HG02588 (cell line): Measurements from ENCODE around the gene BSPRY.
A peak's percentile ranks its signal among the peaks of the same experiment; 100 is the strongest.
"Not testable (repeated sequence)": the region's sequence is repeated elsewhere in the genome, so short reads cannot be mapped to it uniquely, and the experiment has no call there.

Experiments
- ATAC-seq: cut with Tn5 transposase; IDR thresholded peaks from one replicate; pipeline ENCODE4 v1.9.1; 2021; ENCODE audit warnings: mild to moderate bottlenecking, moderate library complexity; ENCODE audit not compliant: unreplicated experiment

Gene BSPRY

DNA sequence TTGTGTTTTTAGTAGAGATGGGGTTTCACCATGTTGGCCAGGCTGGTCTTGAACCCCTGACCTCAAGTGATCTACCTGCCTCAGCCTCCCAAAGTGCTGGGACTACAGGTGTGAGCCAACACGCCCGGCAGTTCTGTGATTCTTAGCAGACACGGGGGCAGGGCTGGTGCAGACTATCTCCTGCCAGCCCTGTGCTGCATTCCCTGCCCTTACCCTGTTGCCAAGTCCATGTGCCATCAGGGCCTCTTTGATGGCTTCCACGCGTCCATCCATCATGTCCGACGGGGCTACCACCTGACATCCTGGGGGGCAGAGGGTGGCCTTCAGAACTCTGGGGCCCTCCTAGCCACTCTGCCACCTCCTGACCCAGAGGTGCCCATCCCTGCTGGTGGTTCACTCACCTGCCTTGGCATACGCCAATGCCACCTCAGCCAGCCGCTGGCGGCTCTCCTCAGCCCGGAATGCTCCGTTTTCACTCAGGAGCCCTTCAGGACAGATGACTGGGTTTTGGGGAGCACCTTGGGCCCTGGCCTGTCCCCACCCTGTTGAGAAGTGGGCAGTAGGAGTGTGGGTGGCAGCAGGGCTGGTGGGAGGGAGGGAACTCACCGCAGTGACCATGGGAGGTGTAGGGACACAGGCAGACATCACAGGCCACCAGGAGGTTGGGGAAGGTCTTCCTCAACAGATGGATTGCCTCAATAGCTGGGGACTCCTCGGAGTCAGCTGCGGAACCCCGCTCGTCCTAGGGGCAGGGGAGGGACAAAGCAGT, 41.0 kb downstream of the BSPRY start:
- no peak for ATAC-seq

DNA sequence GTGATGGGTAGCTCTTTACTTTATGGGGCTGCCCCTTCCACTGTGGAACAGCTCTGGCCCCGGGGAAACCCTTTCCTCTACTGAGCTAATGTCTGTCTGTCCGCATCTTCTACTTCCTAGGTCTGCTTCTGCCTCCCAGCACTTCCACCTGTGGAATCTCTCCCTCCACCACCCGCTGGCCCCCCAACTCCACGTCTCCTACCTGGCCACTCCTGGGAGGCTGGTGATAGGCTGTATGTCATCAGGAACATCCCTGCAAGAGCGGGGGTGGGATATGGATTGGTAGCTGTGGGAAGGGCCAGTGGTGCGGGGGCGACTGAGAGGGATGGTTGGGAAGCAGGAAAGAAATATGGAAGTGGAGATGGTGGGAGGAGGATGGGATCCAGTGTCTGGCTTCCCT, 42.6 kb downstream of the BSPRY start:
- ATAC-seq = no peak

DNA sequence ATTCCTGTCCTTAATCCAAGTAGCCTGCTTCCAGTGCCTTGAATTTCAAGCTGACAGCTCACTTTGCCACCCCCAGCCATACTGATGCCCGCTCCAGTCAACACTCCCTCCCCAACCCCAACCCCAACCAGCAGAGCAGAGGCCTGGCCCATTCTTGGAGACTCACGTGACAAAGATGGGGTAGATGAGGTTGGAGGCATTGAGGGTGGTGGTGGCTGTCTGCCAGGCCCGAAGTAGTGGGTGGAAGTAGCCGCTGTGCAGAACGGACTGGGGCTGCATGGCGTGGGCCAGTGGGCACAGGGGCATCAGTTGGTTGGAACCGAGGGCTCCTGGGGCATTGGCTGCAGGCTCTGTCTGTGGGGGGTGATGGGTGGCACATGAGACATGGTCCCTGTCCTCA, 43.9 kb downstream of the BSPRY start:
- ATAC-seq = no peak

DNA sequence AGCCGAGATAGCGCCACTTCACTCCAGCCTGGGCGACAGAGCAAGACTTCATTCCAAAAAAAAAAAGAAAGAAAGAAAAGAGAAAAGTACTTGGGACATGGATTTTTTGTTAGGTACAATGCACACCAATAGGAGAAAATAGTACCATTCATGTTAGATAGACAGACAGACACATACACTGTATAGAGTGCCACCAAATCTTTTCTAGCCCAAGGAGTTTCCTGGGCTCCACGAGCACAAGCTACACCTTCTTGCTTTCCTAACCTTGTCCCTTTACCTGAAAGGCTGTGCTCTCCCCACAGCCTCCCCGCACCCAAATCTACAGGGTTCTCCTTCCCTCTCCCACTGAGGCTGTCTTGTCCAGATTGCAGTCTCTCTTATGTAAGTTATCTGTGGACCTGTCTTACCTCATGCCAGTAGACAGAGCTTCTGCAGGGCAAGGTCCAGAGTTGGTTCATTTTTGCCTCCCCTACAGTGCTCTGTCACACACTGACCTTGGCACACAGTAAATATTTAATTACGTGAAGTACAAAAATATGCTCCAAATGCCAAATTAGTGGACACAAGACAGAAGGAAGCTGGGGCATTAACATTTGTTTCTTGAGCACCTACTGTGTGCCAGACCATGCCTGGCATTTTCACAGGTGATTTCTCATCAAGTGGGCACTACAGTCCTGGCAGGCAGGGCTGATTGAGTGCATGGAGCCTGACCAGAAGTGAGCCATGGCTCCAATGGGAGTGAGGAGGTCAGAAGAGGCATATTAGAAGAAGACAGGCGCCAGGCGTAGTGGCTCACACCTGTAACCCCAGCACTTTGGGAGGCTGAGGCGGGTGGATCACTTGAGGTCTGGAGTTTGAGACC, 45.9 kb downstream of the BSPRY start:
- no peak for ATAC-seq

DNA sequence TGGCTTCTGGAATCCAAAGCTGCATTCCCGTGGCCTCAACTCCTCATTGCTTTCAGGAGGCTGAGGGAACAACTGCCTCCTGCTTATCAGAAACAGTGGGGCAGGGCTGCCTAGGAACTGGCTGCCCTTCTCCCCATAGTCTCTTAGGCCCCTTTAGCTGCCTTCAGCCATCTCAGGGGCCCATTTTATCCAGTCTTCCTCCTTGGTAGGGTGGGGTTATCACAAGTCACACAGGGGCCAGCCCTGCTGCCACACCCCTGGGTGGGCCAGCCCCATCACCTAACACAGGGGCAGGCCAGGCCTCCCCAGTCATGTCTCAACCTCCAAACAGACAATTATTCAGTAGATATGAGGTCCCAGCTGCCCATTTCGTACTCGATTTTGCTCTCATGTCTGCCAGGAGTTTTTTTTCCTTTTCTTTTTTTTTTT, 47.9 kb downstream of the BSPRY start:
- no peak for ATAC-seq

DNA sequence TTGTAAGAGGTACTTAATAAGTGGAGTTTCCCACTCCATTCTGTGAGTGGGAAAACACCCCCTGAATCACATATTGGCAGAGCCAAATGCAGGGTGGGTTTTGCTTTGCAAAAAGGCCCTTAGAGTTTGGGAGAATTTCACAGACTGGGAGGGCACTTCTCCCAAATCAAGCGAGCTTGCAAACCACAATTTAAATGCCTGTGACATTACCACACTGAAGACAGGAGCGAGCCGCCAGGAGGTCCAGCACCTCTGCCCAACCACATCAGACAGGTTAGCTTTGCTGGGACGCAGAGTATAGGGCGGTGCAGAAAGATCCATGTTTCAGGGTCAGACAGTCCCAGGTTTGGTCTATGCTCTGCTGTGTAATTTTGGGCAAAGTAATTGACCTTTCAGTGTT, 49.5 kb downstream of the BSPRY start:
- no peak for ATAC-seq

DNA sequence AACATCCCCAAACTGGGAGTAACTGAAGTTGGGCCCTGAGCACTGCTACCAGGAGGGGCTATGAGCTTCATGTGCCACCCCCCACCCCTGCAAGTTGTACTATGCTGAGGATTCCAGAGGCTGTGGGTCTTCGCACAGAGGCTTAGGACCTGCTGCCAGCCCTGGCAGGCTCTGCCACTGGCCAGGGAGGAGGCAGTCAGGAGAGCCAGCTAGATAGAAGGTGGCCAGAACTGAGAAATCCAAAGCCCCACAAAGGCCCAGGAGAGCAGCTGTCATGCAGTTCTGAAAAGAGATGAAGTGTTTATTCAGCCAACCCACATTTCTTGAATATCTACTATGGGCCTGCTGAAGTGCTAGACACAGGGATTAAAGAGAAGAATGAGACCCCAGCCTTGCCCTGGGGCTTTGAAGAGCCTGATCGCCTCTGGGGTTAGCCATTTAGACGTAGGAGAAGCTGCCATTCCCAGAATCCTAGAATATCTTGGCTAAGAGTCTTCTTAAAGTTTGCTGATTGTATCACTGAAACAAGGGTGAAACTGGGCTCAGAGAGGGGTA, 50.4 kb downstream of the BSPRY start:
- no peak for ATAC-seq

DNA sequence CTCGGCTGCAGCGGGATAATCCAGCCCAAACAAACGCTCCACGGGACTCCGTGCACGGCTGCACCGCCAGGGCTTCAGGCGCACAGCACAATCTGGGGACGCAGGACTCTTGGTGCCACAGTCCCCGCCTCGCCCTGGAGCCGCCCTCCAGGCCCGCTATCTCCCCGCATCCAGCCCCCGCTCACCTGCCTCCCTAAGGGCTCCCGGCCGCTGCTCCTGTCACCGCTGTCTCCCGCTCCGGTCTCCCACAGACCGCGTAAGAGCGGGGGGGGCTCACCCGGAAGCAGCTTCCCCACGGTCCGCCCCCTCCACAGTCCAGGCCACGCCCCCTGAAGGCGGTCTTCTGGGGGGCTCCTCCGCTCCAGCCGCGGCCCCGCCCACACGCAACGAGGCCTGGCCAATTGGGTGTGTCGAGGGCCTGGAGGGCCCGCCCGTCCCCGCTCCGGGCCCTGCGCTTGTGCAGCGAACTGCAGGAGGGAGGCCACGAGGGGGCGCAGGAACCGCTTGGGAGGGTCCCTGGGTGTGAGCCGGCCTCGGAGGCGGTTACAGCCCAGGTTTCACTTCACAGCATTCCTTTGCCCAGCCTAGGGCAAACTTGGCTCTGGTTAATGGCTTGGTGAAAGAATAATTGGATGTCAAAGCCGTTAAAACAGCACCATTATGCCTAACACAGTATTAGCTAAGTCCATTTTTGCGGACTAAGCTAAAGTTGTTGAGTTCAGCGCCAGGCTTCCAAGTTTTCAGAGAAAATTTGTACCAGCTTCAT, 51.9 kb downstream of the BSPRY start, which contains the start of gene ALAD:
Gene ALAD (minus strand): TSS at position 258 of the 766 bp plus-strand sequence. CDS start 7,725 bp downstream, outside the sequence.
- ATAC-seq = peak; percentile 99

DNA sequence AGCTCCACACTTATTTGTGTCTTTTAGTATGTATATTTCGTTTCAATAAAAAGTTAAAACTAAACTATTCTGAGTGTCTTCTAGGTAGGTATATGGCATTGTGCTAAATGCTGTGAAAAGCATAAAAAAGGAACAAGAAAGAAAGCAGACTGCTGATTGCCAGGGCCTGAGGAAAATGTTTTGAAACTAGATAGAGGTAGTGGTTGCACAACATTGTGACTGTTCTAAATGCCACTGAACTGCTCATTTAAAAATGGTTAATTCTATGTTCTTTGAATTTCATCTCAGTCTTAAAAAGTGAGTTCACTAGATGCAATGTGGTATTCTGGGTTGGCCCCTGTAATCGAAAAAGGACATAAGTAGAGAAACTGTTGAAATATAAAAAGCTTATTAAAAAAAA, 54.3 kb downstream of the BSPRY start:
- ATAC-seq = no peak

DNA sequence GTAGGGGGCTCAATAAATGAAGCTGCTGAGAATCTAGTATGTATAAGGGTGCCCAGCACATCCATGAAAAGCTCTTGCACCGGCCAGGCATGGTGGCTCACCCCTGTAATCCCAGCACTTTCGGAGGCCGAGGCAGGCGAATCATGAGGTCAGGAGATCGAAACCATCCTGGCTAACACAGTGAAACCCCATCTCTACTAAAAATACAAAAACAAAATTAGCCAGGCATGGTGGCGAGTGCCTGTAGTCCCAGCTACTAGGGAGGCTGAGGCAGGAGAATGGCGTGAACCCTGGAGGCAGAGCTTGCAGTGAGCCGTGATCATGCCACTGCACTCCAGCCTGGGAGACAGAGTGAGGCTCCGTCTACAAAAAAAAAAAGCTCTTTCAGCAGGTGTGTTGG, 57.0 kb downstream of the BSPRY start:
- not testable (repeated sequence) for ATAC-seq

DNA sequence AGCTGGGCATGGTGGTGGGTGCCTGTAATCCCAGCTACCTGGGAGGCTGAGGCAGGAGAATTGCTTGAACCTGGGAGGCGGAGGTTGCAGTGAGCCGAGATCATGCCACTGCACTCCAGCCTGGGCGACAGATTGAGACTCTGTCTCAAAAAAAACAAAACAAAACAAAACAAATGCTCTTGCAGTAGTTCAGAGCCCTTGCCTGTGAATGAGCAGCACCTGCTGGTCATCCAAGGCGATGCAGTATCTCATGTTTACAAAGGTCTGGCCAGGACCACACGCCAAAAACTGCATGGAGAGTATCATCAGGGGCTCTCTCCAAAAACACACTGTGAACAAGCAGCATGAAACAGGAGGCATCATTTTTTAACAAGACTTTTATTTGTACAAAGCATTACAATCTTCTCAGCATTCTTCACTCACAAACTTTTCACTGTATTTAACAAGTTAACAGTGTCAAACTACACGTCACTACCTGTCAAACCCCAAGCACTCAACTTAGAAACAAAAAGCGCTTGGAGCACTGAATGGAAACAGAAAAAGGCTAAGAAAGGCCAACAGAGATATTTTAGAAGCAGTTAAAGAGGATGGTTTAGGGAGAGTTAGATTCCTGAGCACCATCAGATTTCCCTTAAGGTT, 57.7 kb downstream of the BSPRY start:
- not testable (repeated sequence) for ATAC-seq

DNA sequence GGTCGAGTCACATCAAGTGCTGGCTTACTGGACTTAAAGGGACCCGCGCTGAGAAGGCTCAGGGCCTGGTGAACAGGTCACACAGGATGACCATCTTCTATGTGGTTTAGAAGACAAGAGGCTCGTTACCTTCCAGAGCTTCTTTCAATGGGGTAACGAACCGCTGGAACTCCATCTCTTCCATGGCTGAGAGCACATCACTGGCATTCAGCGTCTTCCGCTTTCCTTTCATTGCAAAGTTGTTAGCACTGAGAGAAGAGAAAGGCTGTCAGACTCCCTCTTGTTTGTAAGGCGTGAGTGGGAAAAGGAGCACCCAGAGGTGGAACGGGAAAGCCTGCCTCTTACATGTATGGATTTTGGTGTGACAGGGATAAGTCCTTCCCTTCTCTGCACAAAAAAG, 60.1 kb downstream of the BSPRY start:
- ATAC-seq = no peak

DNA sequence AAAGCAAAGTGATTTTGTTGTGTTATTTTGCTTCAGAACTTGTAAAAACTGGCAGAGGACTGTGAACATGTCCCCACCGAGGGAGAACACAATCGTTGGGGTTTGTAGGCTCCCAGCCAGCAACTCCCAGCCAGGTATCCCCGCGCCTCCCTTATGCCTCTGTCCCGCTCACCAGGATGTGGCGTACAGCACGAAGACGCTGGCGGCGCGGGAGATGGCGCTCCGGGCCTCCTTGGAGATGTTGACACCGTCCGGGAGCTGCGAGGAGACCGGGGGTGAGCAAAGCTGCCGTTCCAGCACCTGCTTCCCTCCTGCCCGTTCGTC, 60.5 kb downstream of the BSPRY start:
- ATAC-seq = peak; percentile 5

DNA sequence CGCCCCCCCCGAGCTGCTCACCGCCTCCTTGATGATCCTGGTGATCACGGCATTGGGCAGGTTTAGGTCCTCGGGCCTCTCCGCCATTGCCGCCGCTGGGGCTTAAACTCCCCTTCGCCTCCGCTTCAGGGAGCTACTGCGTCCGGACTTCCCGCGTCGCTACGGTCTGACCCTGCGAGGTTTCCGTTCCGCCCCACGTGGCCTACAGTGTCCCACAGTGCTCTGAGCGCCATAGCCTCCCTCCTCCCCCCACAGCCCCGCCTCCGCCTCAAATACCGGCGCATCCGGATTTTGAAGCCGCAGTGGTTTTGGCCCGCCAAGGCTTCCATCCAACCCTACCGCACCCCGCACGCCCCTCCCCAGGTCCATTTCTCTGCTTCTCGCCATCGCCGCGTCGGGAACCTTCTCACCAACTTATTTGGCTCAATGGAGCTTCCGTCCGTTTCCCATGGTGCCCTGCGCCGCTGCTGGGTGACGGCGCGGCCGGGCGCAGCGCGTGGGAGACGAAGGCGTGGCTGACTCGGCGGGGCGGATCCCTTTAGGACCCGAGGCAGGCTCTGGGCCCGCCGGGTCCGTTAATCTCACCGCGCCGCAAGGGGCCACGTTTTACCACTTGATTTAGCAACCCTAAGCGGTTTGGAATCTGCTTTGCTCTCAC, 61.0 kb downstream of the BSPRY start, which contains the start of the genes C9orf43 and POLE3:
Gene C9orf43 (plus strand): TSS at position 541 of the 658 bp plus-strand sequence. CDS start 2,747 bp downstream, outside the sequence.
Gene POLE3 (minus strand): TSS at position 469 of the 658 bp plus-strand sequence. CDS start 382 bp downstream, at position 87.
- peak; percentile 92 for ATAC-seq

DNA sequence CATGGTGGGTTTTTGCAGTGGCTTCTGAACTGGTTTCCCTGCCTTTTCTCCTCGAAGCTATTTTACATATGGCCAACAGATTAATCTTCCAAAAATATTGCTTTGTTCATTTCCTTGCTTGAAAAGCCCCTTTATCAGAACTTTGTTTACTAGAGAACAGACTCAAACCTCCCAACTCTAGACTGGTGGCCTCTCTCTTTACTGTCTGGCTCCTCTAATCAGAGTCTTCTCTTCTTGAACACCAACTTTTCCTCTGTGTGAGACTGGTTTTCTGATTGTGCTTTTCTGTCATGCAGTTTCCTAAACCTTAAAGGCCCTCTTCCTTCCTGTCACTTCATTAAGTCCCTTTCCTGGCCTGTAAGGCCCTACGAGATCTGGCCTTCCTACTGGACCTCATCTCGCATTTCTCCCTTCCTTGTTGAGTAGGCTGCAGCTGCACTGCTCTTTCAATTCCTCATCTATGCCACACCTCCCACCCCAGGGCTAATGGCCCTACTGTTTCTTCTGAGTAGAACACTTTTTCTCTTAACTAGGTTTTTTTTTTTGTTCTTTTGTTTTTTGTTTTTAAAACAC, 66.9 kb downstream of the BSPRY start:
- ATAC-seq = peak; percentile 97

DNA sequence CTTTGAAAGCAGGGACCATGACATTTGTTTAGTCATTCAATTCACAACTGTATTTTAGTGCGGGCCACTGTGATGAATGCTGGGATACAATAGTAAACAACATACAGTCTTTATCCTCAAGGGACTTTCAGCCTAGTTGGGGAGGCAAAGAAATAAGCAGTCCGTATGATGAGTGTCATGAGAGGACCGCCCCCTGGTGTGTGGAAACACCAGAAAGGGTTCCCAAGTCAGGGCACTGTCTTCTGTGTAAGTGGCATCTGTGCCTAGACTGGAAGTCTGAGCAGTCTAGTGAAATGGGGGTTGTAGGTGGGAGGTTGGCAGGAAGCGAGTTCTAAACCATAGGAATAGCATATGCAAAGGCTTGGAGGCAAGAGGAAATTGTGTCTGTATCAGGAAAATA, 68.0 kb downstream of the BSPRY start:
- no peak for ATAC-seq
